GM21447 (cell line): Measurements from ENCODE around the gene KNDC1.

Source experiments
- ATAC-seq: cut with Tn5 transposase; IDR thresholded peaks from one replicate; pipeline ENCODE4 v1.9.1; 2021; ENCODE audit not compliant: unreplicated experiment

KNDC1 gene

GRCh38 chr10:133202778-133203651 lies 43.0 kb downstream of the KNDC1 start:
- no peak for ATAC-seq

- ATAC-seq = no peak
Observed at GRCh38 chr10:133203652-133204195, 43.7 kb downstream of the KNDC1 start.

- ATAC-seq = no peak
Observed at GRCh38 chr10:133204226-133205015, 44.4 kb downstream of the KNDC1 start.

- no peak for ATAC-seq
Observed at GRCh38 chr10:133205146-133205545, 45.1 kb downstream of the KNDC1 start.

GRCh38 chr10:133206356-133207040 lies 46.5 kb downstream of the KNDC1 start:
- ATAC-seq = no peak

- ATAC-seq = no peak
Observed at GRCh38 chr10:133207041-133207600, 47.1 kb downstream of the KNDC1 start.

GRCh38 chr10:133207627-133208026 lies 47.6 kb downstream of the KNDC1 start:
- no peak for ATAC-seq

- no peak for ATAC-seq
Observed at GRCh38 chr10:133208466-133208865, 48.4 kb downstream of the KNDC1 start.

- no peak for ATAC-seq
Observed at GRCh38 chr10:133209117-133209516, 49.1 kb downstream of the KNDC1 start.

- ATAC-seq = no peak
Observed at GRCh38 chr10:133209641-133210040, 49.6 kb downstream of the KNDC1 start.

GRCh38 chr10:133210398-133211140 lies 50.5 kb downstream of the KNDC1 start:
- ATAC-seq = no peak

GRCh38 chr10:133211141-133211830 lies 51.3 kb downstream of the KNDC1 start:
- ATAC-seq = no peak

GRCh38 chr10:133211959-133212852 lies 52.2 kb downstream of the KNDC1 start:
- no peak for ATAC-seq

GRCh38 chr10:133212853-133213494 lies 53.0 kb downstream of the KNDC1 start:
- ATAC-seq = no peak

- no peak for ATAC-seq
Observed at GRCh38 chr10:133213641-133214467, 53.8 kb downstream of the KNDC1 start.

GRCh38 chr10:133214468-133215410 lies 54.7 kb downstream of the KNDC1 start:
- no peak for ATAC-seq
